GM18520 (cell line): ENCODE data around the gene DAAM2.

Experiments
- ATAC-seq: cut with Tn5 transposase; IDR thresholded peaks from one replicate; pipeline ENCODE4 v1.9.1; 2021; ENCODE audit not compliant: unreplicated experiment

Gene DAAM2

DNA sequence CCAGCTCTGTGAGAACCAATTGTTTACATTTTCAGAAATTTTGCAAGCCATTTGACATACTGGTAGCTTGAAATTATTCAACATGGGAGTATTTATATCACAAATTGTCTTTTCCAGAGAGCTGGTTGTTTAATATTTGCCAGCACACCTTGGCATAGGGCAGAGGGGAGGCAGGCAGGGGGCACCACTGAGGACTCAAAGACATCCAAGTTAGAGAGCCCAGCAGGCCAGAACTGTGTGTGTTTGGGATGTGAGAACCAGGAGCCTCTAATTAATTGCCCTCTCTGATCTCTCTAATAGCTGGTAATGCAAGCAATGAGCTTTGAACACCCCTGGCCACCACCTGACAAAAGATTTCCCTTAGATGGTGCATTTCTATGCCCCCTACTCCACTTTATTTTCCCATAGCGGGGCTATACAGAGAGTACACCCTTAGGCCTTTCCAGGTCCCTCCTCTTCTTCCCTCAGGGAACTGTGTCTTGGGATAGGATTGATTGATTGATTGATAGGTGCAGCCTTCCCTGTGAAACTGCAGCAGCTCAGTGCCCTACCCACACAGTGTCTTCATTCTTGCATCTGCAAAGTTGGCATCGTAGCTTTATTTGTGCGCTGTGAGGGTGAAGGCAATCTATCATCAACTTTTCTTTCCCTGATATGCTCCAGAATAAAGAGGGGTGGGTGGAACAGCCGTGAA lies 112.9 kb downstream of the DAAM2 start:
- ATAC-seq = no peak

GRCh38 chr6:39905640-39905975 lies 113.4 kb downstream of the DAAM2 start:
- no peak for ATAC-seq

GRCh38 chr6:39906318-39906761 lies 114.2 kb downstream of the DAAM2 start:
- ATAC-seq = no peak

GRCh38 chr6:39907871-39908575 lies 115.8 kb downstream of the DAAM2 start:
- ATAC-seq = no peak

GRCh38 chr6:39908838-39909583 lies 116.8 kb downstream of the DAAM2 start:
- no peak for ATAC-seq

GRCh38 chr6:39909701-39910100 lies 117.5 kb downstream of the DAAM2 start:
- no peak for ATAC-seq

DNA sequence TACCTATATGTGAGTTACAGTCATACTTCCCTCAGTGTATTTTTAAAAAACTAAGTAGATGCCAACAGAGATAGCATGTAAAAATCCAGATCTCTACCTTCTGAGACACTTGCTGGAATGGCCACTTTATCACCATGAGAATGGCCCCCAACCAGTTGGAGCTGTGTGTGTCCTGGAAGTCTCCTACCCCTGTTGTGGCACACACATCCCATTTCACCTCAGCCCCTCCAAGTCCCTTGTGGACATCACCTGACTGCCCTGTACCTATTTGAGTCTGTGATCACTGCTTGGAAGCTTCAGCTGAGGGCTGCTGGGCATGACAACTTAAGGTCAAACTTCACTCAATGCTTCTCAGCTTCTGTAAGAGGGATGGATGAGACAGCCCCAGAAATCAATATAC lies 118.0 kb downstream of the DAAM2 start:
- no peak for ATAC-seq

DNA sequence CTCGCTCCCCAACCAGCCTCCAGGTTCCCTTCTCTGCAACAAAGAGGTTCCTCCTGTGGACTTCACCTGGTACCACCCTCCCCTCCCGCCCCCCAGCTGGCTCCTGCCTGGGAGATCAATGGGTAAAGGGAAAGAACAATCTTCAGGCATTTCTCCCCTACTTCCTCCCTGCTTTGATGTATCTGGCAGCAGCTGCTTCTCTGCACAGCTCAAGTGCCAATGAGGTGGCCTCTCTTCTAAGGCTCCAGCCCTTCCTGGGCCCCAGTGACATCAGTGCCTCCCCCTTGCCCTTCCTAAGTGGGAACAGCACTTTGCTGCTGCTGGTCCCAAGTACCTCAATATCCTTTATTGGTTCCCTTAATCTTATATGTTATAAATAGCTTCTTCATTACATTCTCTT lies 118.6 kb downstream of the DAAM2 start:
- no peak for ATAC-seq

DNA sequence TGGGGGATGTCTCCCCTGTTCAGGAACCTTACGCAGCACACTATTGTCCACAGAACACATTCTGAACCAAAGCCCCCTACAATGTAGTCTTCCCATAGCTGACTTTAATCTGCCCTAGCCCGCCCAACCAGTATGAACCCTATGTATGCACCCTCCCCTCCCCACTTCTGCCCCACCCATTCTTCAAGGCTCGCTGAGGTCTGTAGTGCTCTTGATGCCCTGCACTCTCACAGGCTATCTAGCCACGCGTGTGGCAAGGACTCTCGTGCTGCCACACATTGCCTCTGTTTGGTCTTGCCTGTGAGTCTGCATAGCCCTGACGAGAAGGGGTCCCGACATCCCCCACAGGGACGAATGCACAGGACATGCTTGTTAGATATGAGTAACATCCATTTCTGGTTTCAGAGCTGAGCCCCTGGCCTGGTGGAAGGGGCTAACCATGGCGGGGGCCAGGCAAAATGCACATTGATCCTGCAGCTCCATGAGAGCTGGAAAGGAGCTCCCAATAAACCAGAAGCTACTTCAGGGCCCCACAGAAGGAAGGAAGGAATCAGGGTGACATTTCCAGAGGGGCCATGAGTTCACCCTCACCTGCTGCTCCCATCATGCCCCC lies 119.4 kb downstream of the DAAM2 start:
- no peak for ATAC-seq

GRCh38 chr6:39912446-39912845 lies 120.3 kb downstream of the DAAM2 start:
- ATAC-seq = no peak

DNA sequence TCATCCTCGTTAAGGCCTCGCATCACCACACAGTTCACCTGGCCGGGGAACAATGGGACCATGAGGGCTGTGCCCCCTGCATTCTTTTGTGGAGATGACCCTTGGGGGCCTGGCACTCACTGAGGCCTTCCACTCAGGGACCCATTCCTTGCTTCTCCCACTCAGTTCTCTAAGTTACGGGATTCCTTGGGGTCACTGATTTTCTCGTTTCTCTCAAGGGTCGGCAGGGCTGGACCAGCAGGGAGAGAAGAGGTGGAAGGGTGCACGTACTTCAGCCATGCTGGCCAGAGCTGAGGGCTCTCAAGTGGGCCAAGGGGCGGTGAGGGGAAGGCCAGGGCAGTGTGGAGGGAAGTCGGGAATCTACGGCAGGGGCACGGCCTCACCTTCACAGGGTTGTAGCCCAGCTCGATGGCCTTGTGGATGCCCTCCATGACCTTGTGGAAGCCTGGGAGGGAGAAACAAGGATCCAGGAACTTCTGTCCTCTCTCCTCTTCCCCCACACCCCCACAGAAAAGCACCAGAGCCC lies 121.3 kb downstream of the DAAM2 start:
- ATAC-seq = no peak

DNA sequence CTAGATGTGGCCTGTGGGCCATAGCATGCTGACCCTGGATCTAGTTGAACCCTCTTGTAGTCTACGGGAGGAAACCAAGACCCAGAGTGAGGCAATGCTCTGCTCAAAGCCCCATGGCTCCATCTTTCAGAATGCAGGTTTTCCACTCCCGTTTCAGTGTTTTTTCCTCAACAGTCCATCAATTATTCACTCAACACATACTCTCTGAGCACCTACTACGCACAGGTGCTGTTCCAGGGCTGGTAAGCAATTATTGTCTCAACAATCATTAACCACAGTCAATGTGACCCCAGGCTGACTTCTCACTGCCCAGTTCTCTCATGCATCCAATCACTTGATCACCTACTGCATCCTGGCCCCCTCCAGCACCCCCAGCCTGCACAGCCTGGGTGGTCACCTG lies 122.1 kb downstream of the DAAM2 start:
- no peak for ATAC-seq

GRCh38 chr6:39915866-39916265 lies 123.7 kb downstream of the DAAM2 start:
- no peak for ATAC-seq

- no peak for ATAC-seq
Observed at GRCh38 chr6:39917329-39917728, 125.2 kb downstream of the DAAM2 start.

DNA sequence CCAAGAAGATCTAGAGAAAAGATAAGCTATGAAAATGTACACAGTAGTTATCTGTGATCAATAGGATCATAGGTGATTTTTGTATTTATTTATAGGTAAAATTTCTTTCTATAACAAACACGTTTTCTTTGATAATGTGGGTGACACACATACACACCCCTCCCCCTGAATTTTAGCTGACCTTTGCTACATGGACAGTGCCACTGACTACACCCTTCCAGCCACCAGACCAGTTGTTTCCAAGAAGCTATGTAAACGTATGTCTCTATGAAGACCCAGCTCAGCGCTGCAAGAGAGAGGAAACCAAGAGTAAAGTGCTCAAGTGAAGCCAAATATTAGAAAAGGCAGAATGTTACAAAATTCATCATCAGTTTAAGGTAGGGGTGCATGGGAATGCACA lies 125.8 kb downstream of the DAAM2 start:
- ATAC-seq = no peak

GRCh38 chr6:39918831-39919230 lies 126.7 kb downstream of the DAAM2 start:
- ATAC-seq = no peak

DNA sequence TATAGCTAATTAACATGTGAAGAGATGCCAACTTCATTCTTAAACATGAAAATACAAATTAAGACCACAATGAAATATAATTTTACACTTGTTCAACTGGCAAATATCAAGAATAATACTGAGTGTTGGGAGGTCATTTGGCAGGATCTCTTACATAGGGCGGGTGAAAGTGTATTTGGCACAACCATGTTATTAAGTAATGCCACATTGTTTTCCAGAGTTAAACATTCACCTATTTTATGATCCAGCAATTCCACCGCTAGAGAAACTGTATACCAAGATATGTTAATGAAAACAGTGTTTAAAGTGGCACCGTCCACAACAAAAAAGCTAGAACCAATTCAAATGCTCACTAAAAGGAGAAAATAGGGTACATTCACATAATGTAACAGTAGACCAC lies 128.0 kb downstream of the DAAM2 start:
- no peak for ATAC-seq

- no peak for ATAC-seq
Observed at GRCh38 chr6:39922821-39923220, 130.6 kb downstream of the DAAM2 start.

DNA sequence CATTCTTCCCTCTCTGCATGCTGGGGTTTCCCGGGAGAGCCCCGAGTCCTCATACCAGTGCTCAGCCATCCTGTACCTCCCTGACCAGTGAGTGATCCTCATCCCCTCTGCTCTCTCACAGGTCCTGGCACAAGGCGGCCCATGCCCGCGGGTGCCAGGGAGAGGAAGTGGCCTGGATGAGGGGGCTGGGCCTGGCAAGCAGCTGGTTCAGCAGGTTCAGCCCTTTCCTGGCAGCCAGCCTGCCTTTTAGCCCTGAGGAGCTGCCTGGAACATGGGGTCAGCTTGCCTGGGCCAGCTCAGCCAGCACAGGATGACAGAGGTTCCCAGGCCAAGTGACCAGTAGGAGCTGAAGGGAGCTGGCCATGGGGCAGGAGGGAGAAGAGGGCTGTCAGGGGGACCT lies 131.2 kb downstream of the DAAM2 start:
- ATAC-seq = no peak

- no peak for ATAC-seq
Observed at GRCh38 chr6:39923861-39924260, 131.7 kb downstream of the DAAM2 start.

GRCh38 chr6:39924283-39924682 lies 132.1 kb downstream of the DAAM2 start:
- ATAC-seq = no peak
